ENCODE results near the gene CMSS1. TPM values are rescaled to one million over a fixed set of nuclear protein-coding genes. Genes with fewer than 3 reads are reported as not detected.

The CMSS1 gene
- polyA plus RNA-seq, 4 donors: 31.3 to 48.7 (median 42.2) TPM

DNA sequence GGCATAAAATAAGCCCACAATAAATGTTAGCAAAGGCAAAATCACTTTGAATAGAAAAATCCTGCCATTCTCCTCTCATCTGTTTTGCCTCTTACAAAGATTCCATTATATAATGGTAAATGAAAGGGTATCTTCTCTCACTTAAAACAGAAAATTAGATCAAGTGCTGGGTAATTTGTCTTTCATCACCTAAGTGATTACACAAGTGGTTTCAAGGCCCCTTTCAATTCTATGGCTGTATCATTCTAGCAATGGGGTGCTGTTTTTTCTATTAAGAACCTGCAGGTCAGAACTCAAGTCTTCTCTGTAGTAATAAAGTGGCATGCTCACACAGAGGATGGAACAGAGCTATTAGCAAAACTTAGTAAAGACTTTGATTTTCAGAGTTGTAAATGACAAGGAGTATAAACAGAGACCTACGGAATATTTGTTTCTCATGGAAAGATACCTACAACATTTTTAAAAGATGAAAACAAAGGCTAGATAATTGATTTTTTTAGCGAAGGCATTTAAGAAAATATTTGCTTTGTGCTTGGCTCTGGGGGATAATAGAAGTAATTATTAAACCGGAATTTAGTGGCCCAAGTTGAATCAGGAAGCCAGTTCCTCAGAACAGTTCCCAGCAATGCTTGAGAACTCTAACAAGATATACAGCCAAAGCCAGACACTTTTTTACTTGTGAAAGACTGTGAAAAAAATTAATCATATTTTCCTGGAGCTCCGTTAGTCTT, 137.4 kb downstream of the CMSS1 start:
- DNase-seq (ENCODE audit: low read depth in 4 of 4, low spot score in 3 of 4): no peak

- DNase-seq (ENCODE audit: low read depth in 4 of 4, low spot score in 3 of 4): no peak
Measured at GRCh38 chr3:99955773-99956562, 138.3 kb downstream of the CMSS1 start.

- no peak for DNase-seq (ENCODE audit: low read depth in 4 of 4, low spot score in 3 of 4)
Measured at GRCh38 chr3:99957151-99957796, 139.6 kb downstream of the CMSS1 start.

GRCh38 chr3:99958222-99958912, 140.7 kb downstream of the CMSS1 start:
- DNase-seq (ENCODE audit: low read depth in 4 of 4, low spot score in 3 of 4): no peak

GRCh38 chr3:99960123-99960878, 142.6 kb downstream of the CMSS1 start:
- DNase-seq (ENCODE audit: low read depth in 4 of 4, low spot score in 3 of 4): no peak

DNA sequence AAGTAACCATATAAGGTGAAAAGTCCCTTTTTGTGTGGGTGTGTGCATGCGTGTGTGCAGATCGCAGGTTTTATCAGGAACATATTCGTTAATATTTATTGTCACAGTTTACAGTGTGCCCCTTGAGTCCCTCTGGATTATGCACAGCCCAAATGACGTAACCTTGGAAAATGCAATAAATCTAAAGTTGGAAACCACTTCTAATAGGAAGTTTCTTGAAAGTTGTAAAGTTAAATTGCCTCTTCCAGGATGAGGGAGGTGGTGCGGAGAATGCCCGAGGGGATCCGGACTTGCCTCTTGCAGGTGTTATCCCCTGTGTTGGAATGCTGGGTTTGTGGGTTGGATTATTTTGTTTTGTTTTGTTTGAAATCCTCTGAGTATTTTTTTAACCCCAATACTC, 143.3 kb downstream of the CMSS1 start:
- peak in 2 of 4 donors; percentile 32 to 45 for DNase-seq (ENCODE audit: low read depth in 4 of 4, low spot score in 3 of 4)

GRCh38 chr3:99961756-99962515, 144.3 kb downstream of the CMSS1 start:
- no peak for DNase-seq (ENCODE audit: low read depth in 4 of 4, low spot score in 3 of 4)

DNA sequence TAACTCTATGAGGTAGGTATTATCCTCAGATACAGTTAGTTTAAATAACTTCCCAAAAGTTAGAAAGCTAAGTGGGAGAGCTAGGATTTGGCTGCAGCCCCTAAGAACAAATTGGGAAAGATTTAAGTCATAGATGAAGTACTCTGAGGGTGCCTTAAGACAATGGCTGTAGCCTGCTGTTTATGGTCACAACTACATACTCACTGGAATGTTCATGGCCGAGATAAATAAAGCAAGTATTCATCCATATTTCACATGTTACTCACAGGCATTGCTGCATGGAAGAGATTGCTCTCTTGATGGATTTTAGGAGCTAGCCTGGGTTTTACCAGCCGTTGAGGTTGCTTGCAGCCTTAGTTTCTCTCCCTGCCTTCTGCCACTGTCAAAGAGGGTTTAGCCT, 145.0 kb downstream of the CMSS1 start:
- no peak for DNase-seq (ENCODE audit: low read depth in 4 of 4, low spot score in 3 of 4)

DNA sequence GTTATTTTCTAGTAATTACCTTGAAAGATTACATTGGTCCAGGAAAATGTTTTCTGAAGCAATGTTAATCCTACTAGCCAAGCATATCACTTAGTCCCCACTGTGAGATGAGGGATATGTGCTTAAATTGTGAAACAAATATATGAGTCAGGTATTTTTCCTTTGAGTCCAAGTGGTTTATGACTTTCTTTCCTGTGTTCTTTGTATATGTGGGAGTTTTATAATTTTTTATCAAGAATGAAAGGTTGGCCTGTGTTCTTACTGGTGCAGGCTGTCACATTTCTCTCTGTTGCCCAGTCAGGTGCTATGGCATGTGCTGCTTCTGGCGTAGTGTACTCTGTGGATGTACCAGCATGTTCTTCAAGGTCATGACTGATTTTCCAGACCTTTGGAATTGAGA, 147.4 kb downstream of the CMSS1 start:
- no peak for DNase-seq (ENCODE audit: low read depth in 4 of 4, low spot score in 3 of 4)

DNA sequence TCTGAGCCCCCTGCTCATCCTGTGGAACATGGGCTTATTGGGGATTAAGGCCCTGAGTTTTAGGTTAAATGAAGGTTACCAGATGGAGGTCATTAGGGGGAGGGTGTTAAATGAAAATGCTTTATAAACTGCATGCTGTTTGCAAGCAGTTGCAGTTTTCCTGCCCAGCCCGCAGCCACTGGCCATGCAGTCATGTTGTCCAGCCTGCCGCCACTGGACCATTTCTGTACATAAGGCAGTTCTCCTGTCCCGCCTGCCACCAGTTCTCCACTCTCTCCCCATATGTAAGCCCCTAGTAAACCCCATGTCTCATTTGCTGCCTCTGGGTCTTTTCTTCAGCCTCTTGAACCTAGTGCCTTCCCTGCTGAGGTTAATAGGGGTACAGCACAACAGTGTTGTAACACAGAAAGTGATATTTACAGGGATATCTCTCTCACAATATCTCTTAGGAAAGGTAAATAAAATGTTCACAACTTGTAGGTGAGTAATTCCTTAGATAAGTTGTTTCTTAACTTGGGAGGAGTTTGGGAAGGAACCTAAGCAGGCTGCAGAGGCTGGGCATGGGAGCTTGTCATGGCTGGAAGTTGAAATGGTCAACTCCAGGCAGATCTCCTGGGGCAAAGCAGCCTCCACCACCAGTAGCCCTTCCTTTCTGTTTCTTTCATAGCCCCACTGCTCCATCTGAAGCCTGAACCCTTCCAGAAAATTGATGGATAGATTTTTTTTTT, 148.2 kb downstream of the CMSS1 start:
- no peak for DNase-seq (ENCODE audit: low read depth in 4 of 4, low spot score in 3 of 4)

DNA sequence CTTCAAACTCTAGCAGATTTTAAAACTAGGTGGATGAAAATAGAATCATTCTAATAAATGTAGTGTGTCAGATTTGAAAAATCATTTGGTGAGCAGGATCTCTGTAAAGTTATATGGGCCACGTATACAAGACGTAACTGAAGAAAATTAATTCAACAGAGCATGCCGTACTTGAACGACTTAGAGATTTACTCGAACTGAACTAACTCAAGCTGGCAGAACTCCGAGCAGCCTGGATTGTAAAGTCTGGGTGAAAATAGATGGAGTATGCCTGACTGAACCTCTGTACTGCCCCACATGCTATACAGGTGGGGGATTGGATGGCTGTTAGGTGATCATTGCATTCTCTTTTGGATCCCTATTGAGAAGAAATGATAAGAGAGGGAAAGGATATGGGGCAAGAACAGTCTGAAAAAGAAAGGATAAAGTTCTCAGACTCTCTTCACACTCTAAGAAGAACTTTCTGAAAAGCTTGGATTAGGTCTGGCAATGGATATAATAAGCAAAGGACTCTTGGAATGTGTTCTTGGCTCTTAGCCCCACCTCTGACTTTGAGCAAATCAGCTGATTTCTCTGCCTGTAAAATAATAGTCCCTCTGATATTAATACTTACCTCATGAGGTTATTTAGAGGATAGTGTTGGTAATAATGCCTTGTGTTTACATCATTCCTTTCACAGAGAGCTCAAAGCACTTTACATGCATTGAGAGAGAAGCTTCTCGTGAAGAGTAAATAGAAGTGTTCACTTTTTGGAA, 149.2 kb downstream of the CMSS1 start:
- no peak for DNase-seq (ENCODE audit: low read depth in 4 of 4, low spot score in 3 of 4)

DNA sequence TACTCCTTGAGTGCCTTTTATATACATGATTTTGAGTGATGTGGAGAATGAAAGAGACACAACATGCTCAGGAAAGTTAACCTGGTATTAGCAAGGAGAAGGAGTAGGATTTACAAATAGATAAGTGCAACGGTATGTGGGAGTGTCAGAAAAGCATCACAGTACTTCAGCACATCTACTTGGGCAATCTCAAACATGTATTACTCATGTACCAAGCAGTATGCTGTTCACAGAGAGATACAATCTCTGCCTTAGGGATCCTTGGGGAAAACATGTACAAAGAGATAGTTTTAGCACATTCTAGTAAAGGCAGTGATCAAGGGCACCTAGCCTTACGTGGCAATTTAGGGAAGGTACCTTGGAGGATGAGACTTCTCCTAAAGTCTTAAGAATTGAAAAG, 150.1 kb downstream of the CMSS1 start:
- DNase-seq (ENCODE audit: low read depth in 4 of 4, low spot score in 3 of 4): no peak

- DNase-seq (ENCODE audit: low read depth in 4 of 4, low spot score in 3 of 4): no peak
Measured at GRCh38 chr3:99969136-99969535, 151.5 kb downstream of the CMSS1 start.

DNA sequence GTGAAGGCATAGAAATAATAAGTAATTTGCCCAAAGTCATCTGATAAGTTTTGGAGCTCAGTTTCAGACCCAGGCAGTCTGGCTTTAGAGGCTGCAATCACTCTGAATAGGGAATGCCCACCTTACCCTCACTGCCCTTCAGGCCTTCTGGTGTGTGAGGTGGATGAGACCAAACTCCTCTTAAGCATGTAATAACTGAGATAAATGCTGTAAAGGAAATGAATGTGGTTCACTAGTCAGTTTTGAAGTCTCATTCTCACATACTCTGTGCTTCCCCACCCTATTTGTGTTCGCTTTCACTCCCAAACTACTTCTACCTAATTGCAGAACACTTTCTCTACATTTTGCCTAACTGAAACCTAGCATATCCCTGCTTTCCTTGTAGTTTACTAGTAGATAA, 152.5 kb downstream of the CMSS1 start:
- DNase-seq (ENCODE audit: low read depth in 4 of 4, low spot score in 3 of 4): no peak

DNA sequence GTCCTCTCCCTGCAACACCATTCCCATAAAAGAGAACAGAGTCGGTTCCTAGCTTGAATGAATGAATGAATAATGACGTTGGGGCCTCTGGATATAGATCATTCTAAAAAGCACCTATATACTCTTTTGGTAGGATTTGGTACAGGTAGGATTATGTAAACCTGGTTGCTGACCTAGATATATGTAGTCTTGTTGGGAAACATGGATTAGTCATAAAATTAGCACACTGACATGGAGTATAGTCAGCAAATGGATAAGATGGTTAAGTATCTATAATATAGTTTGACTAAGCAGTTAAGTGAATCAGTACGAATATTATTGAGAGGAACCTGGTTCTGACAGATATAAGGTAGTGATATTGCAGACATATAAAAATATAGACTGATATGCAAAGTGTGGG, 154.1 kb downstream of the CMSS1 start:
- DNase-seq (ENCODE audit: low read depth in 4 of 4, low spot score in 3 of 4): no peak

GRCh38 chr3:99972380-99973104, 154.9 kb downstream of the CMSS1 start:
- DNase-seq (ENCODE audit: low read depth in 4 of 4, low spot score in 3 of 4): no peak

DNA sequence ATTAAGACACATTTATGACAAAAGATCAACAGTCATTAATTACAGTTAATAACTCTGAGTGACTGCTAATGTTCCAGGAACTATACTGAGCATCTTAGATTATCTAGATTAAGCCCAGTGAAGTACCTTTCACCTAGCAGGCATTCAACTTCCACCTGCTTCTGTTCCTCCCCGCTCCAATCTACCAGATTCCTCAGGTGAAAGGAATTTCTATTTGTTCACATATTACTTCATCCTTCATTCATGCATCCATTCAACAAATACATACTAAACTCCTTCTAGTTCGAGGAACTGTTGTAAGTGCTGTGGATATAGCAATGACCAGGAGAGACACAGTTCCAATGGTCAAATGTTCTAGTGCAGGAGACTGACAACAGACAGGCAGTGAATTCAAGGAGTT, 157.3 kb downstream of the CMSS1 start:
- DNase-seq (ENCODE audit: low read depth in 4 of 4, low spot score in 3 of 4): no peak

DNA sequence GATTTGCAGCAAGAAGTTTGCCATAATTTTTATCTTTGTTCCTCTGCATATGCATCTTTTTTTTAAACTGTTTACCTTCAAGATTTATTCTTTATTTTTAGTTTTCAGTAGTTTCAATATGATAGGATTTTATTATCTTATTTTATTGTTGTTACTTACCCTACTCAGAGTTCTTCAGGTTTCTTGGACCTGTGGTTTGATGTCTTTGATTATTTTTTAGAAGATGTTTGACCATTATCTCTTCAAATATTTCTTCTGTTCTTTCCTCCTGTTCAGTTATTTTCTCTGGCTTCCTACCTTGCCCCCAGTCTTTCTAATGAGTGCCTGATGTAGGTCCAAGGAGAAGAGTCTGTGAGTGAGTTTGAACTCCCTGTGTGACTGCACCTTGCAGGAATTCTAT, 158.9 kb downstream of the CMSS1 start:
- no peak for DNase-seq (ENCODE audit: low read depth in 4 of 4, low spot score in 3 of 4)

All from left renal pelvis (tissue), 4 donors.